ENCODE measurements around the gene ESPNL.

Gene ESPNL

GRCh38 chr2:238075397-238075796 is 24.7 kb upstream of the ESPNL start:
- no peak for DNase-seq (ENCODE audit: low read depth in 2 of 3, low spot score in 1 of 3)

- DNase-seq (ENCODE audit: low read depth in 2 of 3, low spot score in 1 of 3), result no peak
Measured at GRCh38 chr2:238077292-238077691, 22.8 kb upstream of the ESPNL start.

- no peak for DNase-seq (ENCODE audit: low read depth in 2 of 3, low spot score in 1 of 3)
Measured at GRCh38 chr2:238079874-238080327, 20.2 kb upstream of the ESPNL start.

GRCh38 chr2:238080518-238080917 is 19.6 kb upstream of the ESPNL start:
- no peak for DNase-seq (ENCODE audit: low read depth in 2 of 3, low spot score in 1 of 3)

- DNase-seq (ENCODE audit: low read depth in 2 of 3, low spot score in 1 of 3), result no peak
Measured at GRCh38 chr2:238081150-238081549, 19.0 kb upstream of the ESPNL start.

GRCh38 chr2:238081561-238081960 is 18.6 kb upstream of the ESPNL start:
- no peak for DNase-seq (ENCODE audit: low read depth in 2 of 3, low spot score in 1 of 3)

- no peak for DNase-seq (ENCODE audit: low read depth in 2 of 3, low spot score in 1 of 3)
Measured at GRCh38 chr2:238082151-238082550, 18.0 kb upstream of the ESPNL start.

- DNase-seq (ENCODE audit: low read depth in 2 of 3, low spot score in 1 of 3), result no peak
Measured at GRCh38 chr2:238082827-238083226, 17.3 kb upstream of the ESPNL start.

GRCh38 chr2:238083919-238084318 is 16.2 kb upstream of the ESPNL start:
- no peak for DNase-seq (ENCODE audit: low read depth in 2 of 3, low spot score in 1 of 3)

- no peak for DNase-seq (ENCODE audit: low read depth in 2 of 3, low spot score in 1 of 3)
Measured at GRCh38 chr2:238084761-238085160, 15.4 kb upstream of the ESPNL start.

- DNase-seq (ENCODE audit: low read depth in 2 of 3, low spot score in 1 of 3), result no peak
Measured at GRCh38 chr2:238085899-238086298, 14.2 kb upstream of the ESPNL start.

- DNase-seq (ENCODE audit: low read depth in 2 of 3, low spot score in 1 of 3), result no peak
Measured at GRCh38 chr2:238087211-238087610, 12.9 kb upstream of the ESPNL start.

GRCh38 chr2:238090887-238091286 is 9.3 kb upstream of the ESPNL start:
- DNase-seq (ENCODE audit: low read depth in 2 of 3, low spot score in 1 of 3), result no peak

- no peak for DNase-seq (ENCODE audit: low read depth in 2 of 3, low spot score in 1 of 3)
Measured at GRCh38 chr2:238091436-238092060, 8.6 kb upstream of the ESPNL start.

GRCh38 chr2:238092486-238093035 is 7.6 kb upstream of the ESPNL start:
- no peak for DNase-seq (ENCODE audit: low read depth in 2 of 3, low spot score in 1 of 3)

GRCh38 chr2:238093181-238094140 is 6.7 kb upstream of the ESPNL start:
- DNase-seq (ENCODE audit: low read depth in 2 of 3, low spot score in 1 of 3), result no peak

- DNase-seq (ENCODE audit: low read depth in 2 of 3, low spot score in 1 of 3), result no peak
Measured at GRCh38 chr2:238094438-238095022, 5.6 kb upstream of the ESPNL start.

GRCh38 chr2:238095143-238095542 is 5.0 kb upstream of the ESPNL start:
- DNase-seq (ENCODE audit: low read depth in 2 of 3, low spot score in 1 of 3), result no peak

GRCh38 chr2:238096311-238097011 is 3.7 kb upstream of the ESPNL start:
- no peak for DNase-seq (ENCODE audit: low read depth in 2 of 3, low spot score in 1 of 3)

- no peak for DNase-seq (ENCODE audit: low read depth in 2 of 3, low spot score in 1 of 3)
Measured at GRCh38 chr2:238097201-238097987, 2.7 kb upstream of the ESPNL start.
